HepG2 (cell line): Measurements from ENCODE around the gene BCL7A. TPM values are rescaled to one million over a fixed set of nuclear protein-coding genes. Genes with fewer than 3 reads are reported as not detected.

Experiments
- ATAC-seq: fragments of 200-7000 bp; cut with Tn5 transposase; 3 replicates; pipeline ENCODE4 v1.9.1; 2020; ENCODE audit warnings: mild to moderate bottlenecking, moderate library complexity
- BruUV-seq: library from RNA; stranded (reverse); fragments of 400-500 nt; replicated peaks from 2 replicates; lab custom pipeline; 2021; lab: Mats Ljungman, UMichigan
- CTCF ChIA-PET: fragments of 300-600 bp; formaldehyde crosslinking; extraction: SDS; loops from one replicate; lab custom pipeline; 2021; ENCODE audit warnings: low total read pairs, inconsistent platforms, low intra/inter-chr PET ratio; lab: Yijun Ruan, JAX
- POLR2A ChIA-PET: fragments of 350-600 bp; sonication (Branson Sonifier 250); formaldehyde crosslinking; loops from one replicate; lab custom pipeline; 2020; ENCODE audit warnings: antibody characterized with exemption, inconsistent platforms; lab: Yijun Ruan, JAX
- DNase-seq: peaks from one replicate; pipeline ENCODE4 v3.0.0-alpha.2; 2015; ENCODE audit warnings: low spot score
- FAIRE-seq: peaks from 3 replicates; lab custom pipeline; 2011; peaks lifted over from hg19 to GRCh38; lab: Jason Lieb, UNC
- H2AFZ ChIP-seq: one replicate; pipeline ENCODE4 v1.6.1; 2011; ENCODE audit warnings: low read length, inconsistent platforms
- H3K27ac ChIP-seq: fragments of 300-600 bp; 3 replicates; pipeline ENCODE4 v1.8.0; 2011; ENCODE audit warnings: mixed run types, mild to moderate bottlenecking, mixed read lengths, low read length, inconsistent platforms; ENCODE audit not compliant: insufficient read depth; ENCODE audit errors: extremely low read length
- H3K27me3 ChIP-seq, 2 experiments: fragments of 200-600 bp in 1 of 2; 2 replicates in 1 of 2; 3 replicates in 1 of 2; pipeline versions ENCODE4 v1.6.0 to v1.8.0; 2011; ENCODE audit warnings: low read length in 2 of 2, mild to moderate bottlenecking in 2 of 2, moderate library complexity in 2 of 2, inconsistent platforms in 1 of 2; ENCODE audit not compliant: insufficient read depth in 2 of 2, control insufficient read depth in 1 of 2
- H3K36me3 ChIP-seq, 2 experiments: fragments of 200-600 bp in 1 of 2; replicated peaks in 1 of 2; 2 replicates in 1 of 2; 3 replicates in 1 of 2; pipeline versions ENCODE4 v1.5.1 to v1.8.0; 2011; ENCODE audit warnings: low read length in 2 of 2, inconsistent platforms in 1 of 2; ENCODE audit not compliant: insufficient read depth in 2 of 2, control insufficient read depth in 1 of 2
- H3K4me1 ChIP-seq: 2 replicates; pipeline ENCODE4 v1.5.1; 2012; ENCODE audit warnings: low read length, inconsistent platforms; ENCODE audit not compliant: insufficient read depth
- H3K4me2 ChIP-seq: 2 replicates; pipeline ENCODE4 v1.6.0; 2011; ENCODE audit warnings: low read depth, low read length, inconsistent platforms
- H3K4me3 ChIP-seq, 3 experiments: fragments of 200-600 bp in 1 of 3; sonication (generic), shearing (Covaris generic) in 1 of 3; replicated peaks in 1 of 3; 2 replicates each; pipeline ENCODE4 v1.5.1; 2011 to 2016; ENCODE audit warnings: low read length in 3 of 3, inconsistent platforms in 2 of 3, low read depth in 2 of 3, mild to moderate bottlenecking in 2 of 3, control low read depth in 1 of 3, mixed read lengths in 1 of 3; ENCODE audit not compliant: insufficient read depth in 1 of 3
- H3K79me2 ChIP-seq: one replicate; pipeline ENCODE4 v1.6.1; 2011; ENCODE audit warnings: low read length, inconsistent platforms; ENCODE audit not compliant: insufficient read depth
- H3K9ac ChIP-seq: 2 replicates; pipeline ENCODE4 v1.6.0; 2011; ENCODE audit warnings: mild to moderate bottlenecking, low read depth, low read length, inconsistent platforms; ENCODE audit not compliant: insufficient read depth
- H3K9me3 ChIP-seq: 2 replicates; pipeline ENCODE4 v1.5.1; 2012; ENCODE audit warnings: mild to moderate bottlenecking, low read length
- H4K20me1 ChIP-seq: 2 replicates; pipeline ENCODE4 v1.6.0; 2011; ENCODE audit warnings: inconsistent platforms, mild to moderate bottlenecking, low read length, moderate library complexity; ENCODE audit not compliant: insufficient read depth
- FOXJ3 ChIP-seq: sonication (generic); formaldehyde crosslinking; IDR thresholded peaks from 2 replicates; pipeline ENCODE4 v1.4.0; 2020; ENCODE audit warnings: missing genetic modification reagents, mild to moderate bottlenecking, borderline replicate concordance
- KDM5A ChIP-seq: fragments of 200-600 bp; sonication (generic); IDR thresholded peaks from 2 replicates; pipeline ENCODE4 v1.7.0; 2018; ENCODE audit warnings: antibody characterized with exemption, mild to moderate bottlenecking, low read length, borderline replicate concordance
- MED1 ChIP-seq: sonication (generic); formaldehyde crosslinking; IDR thresholded peaks from 2 replicates; pipeline ENCODE4 v1.4.0; 2020; ENCODE audit warnings: missing genetic modification reagents
- ZKSCAN5 ChIP-seq: sonication (generic); formaldehyde crosslinking; IDR thresholded peaks from 2 replicates; pipeline ENCODE4 v1.5.1; 2020; ENCODE audit warnings: mild to moderate bottlenecking, missing genetic modification reagents
- ZNF260 ChIP-seq: sonication (generic); formaldehyde crosslinking; IDR thresholded peaks from 2 replicates; pipeline ENCODE4 v1.4.0; 2020; ENCODE audit warnings: missing genetic modification reagents, low read depth, mild to moderate bottlenecking, borderline replicate concordance
- ZNF296 ChIP-seq: sonication (generic); formaldehyde crosslinking; conservative IDR thresholded peaks from 2 replicates; pipeline ENCODE4 v1.5.0; 2020; ENCODE audit warnings: mild to moderate bottlenecking, missing genetic modification reagents
- ZSCAN20 ChIP-seq: sonication (generic); formaldehyde crosslinking; IDR thresholded peaks from 2 replicates; pipeline ENCODE4 v1.4.0; 2020; ENCODE audit warnings: missing genetic modification reagents, mild to moderate bottlenecking, borderline replicate concordance
- ZSCAN9 ChIP-seq: IDR thresholded peaks from 2 replicates; pipeline ENCODE4 v1.6.1; 2016; ENCODE audit warnings: borderline replicate concordance
- WGBS: methylation state at CpG from one replicate; pipeline ENCODE4 v1.1.6; 2017; ENCODE audit warnings: low lambda C conversion rate; 5-methylcytosine and 5-hydroxymethylcytosine counted together
- in situ Hi-C: cut with HindIII; loops from 2 replicates; pipeline ENCODE4 v1.10.0; 2017; ENCODE audit warnings: low pct_unique_long_range_greater_than_20kb; ENCODE audit not compliant: extremely low pct_ligation_motif_present
- intact Hi-C: fragments of 100-400 bp; cut with micrococcal nuclease; formaldehyde crosslinking; loops from one replicate; pipeline ENCODE4 v1.10.0; 2022; ENCODE audit not compliant: unreplicated experiment
- polyA plus RNA-seq, 8 experiments: library from polyadenylated mRNA; depleted of rRNA in 3 of 8; stranded (reverse) in 7 of 8; unstranded in 1 of 8; fragments of >200 nt; fragmentation: Illumina TruSeq in 4 of 8; extraction: Trizol in 4 of 8; gene quantifications; 2 replicates each; pipeline versions ENCODE4 v1.2.1 to v1.2.3, GENCODE V29; 2011 to 2016; ENCODE audit warnings: low read depth in 4 of 8, missing spikeins in 1 of 8, mixed read lengths in 1 of 8; ENCODE audit not compliant: insufficient read depth in 1 of 8
- total RNA-seq, 5 experiments: library from RNA; depleted of rRNA; stranded (reverse); fragments of >200 nt; fragmentation: Illumina TruSeq; extraction: Trizol; gene quantifications; 2 replicates each; pipeline ENCODE4 v1.2.3, GENCODE V29; 2016; ENCODE audit warnings: low read depth in 1 of 5
- TF ChIP-seq, protein P1 (sequence below): sonication (generic); formaldehyde crosslinking; IDR thresholded peaks from 2 replicates; pipeline ENCODE4 v1.4.0; 2020; ENCODE audit warnings: missing genetic modification reagents
- TF ChIP-seq, protein P2 (sequence below): sonication (generic); formaldehyde crosslinking; IDR thresholded peaks from 2 replicates; pipeline ENCODE4 v1.4.0; 2020; ENCODE audit warnings: missing genetic modification reagents; ENCODE audit errors: not compliant biosample characterization
- TF ChIP-seq, protein P3 (sequence below): sonication (generic); formaldehyde crosslinking; conservative IDR thresholded peaks from 2 replicates; pipeline ENCODE4 v1.4.0; 2020; ENCODE audit warnings: missing genetic modification reagents

The BCL7A gene
- total and polyA plus RNA-seq, 2 of the 13 experiments (the other 11 are each of a cell fraction or from before 2014, with no cell fraction given): 4.1 to 6.2 TPM

DNA sequence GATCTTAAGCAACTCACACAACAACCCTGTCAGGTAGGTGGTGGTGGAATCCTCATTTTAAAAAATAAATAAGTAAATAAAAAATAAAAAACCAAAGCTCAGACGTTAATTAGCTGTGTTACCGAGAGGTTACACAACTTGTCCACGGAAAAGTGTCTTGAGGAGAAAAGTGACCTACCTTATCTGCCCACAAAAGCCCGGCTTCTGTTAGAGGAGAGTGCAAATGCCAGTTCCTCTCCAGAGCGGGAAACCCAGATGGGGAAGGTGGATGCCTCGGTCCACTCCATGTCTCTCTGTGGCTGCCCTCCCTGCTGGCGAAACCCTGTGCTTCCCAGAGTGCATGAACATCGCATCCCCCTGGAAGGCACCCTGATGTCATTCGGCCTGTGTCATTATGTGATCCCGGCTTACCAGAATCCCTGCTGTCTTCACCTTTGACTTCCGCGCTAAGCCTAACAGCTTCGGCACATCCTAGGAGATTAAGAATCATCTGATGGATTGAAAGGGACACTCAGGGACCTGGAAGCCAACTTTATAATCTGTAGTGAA lies 63.2 kb downstream of the BCL7A start:
- intact Hi-C loops: no loop called here
- DNase-seq: no peak
- no peak for ATAC-seq
- CTCF ChIA-PET: no interaction called here
- peaks cover 45% of the 10 kb centered on the region for H3K79me2 ChIP-seq
- H3K36me3 ChIP-seq: peaks cover 11 to 40% of the 10 kb centered on the region in 2 experiments; a peak in 4 of 5 replicates
- H3K4me2 ChIP-seq: no peak overlapping the region
- H3K9ac ChIP-seq: no peak overlapping the region
- POLR2A ChIA-PET: no interaction called here
- no peak overlapping the region for H3K27ac ChIP-seq
- WGBS: 98% methylated on average over 9 of the region's 13 CpGs
- TF ChIP-seq ZNF296 (CRISPR knock-in tag) (no peak), ZSCAN20 (CRISPR knock-in tag) (no peak), ZNF260 (CRISPR knock-in tag) (no peak)
- TF ChIP-seq, protein P1, sequence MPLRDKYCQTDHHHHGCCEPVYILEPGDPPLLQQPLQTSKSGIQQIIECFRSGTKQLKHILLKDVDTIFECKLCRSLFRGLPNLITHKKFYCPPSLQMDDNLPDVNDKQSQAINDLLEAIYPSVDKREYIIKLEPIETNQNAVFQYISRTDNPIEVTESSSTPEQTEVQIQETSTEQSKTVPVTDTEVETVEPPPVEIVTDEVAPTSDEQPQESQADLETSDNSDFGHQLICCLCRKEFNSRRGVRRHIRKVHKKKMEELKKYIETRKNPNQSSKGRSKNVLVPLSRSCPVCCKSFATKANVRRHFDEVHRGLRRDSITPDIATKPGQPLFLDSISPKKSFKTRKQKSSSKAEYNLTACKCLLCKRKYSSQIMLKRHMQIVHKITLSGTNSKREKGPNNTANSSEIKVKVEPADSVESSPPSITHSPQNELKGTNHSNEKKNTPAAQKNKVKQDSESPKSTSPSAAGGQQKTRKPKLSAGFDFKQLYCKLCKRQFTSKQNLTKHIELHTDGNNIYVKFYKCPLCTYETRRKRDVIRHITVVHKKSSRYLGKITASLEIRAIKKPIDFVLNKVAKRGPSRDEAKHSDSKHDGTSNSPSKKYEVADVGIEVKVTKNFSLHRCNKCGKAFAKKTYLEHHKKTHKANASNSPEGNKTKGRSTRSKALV (CRISPR knock-in tag): no peak
- BruUV-seq: no TSS peak
- no peak for FAIRE-seq
- H4K20me1 ChIP-seq: peaks cover 17% of the 10 kb centered on the region
- no peak overlapping the region for H2AFZ ChIP-seq
- in situ Hi-C loops: no loop called here
- H3K4me1 ChIP-seq: peaks cover 31% of the 10 kb centered on the region
- H3K27me3 ChIP-seq: no peaks in the 10 kb centered on the region
- no peak overlapping the region for H3K4me3 ChIP-seq
- no peaks in the 10 kb centered on the region for H3K9me3 ChIP-seq

DNA sequence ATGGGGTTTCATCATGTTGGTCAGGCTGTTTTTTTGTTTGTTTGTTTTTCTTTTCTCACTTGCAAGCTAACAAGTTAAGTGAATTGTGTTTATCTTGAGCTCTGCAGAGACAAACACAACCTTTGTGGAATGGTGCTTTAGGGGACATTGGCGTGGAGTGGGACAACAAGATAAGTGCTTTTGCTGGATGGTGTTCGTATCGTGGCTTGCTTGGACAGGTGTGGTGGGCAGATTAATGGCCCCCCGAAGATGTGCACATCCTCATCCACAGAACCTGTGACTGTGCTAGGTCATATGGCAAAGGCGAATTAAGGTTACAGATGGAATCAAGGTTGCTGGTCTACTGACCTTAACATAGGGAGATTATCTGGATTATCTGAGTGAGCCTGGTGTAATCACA lies 63.9 kb downstream of the BCL7A start:
- TF ChIP-seq MED1 (no peak), ZSCAN9 (CRISPR knock-in tag) (no peak), KDM5A (no peak), ZKSCAN5 (CRISPR knock-in tag) (no peak), FOXJ3 (CRISPR knock-in tag) (no peak)
- TF ChIP-seq, protein P2, sequence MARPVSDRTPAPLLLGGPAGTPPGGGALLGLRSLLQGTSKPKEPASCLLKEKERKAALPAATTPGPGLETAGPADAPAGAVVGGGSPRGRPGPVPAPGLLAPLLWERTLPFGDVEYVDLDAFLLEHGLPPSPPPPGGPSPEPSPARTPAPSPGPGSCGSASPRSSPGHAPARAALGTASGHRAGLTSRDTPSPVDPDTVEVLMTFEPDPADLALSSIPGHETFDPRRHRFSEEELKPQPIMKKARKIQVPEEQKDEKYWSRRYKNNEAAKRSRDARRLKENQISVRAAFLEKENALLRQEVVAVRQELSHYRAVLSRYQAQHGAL: no peak
- TF ChIP-seq, protein P3, sequence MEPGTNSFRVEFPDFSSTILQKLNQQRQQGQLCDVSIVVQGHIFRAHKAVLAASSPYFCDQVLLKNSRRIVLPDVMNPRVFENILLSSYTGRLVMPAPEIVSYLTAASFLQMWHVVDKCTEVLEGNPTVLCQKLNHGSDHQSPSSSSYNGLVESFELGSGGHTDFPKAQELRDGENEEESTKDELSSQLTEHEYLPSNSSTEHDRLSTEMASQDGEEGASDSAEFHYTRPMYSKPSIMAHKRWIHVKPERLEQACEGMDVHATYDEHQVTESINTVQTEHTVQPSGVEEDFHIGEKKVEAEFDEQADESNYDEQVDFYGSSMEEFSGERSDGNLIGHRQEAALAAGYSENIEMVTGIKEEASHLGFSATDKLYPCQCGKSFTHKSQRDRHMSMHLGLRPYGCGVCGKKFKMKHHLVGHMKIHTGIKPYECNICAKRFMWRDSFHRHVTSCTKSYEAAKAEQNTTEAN (CRISPR knock-in tag): no peak
- CTCF ChIA-PET: no interaction called here
- Histone ChIP-seq H3K9ac (no peak overlapping the region), H3K4me1 (peaks cover 24% of the 10 kb centered on the region), H3K79me2 (peaks cover 40% of the 10 kb centered on the region), H3K36me3 (peaks cover 11 to 40% of the 10 kb centered on the region in 2 experiments; a peak in 4 of 5 replicates), H3K4me2 (no peak overlapping the region), H2AFZ (no peak overlapping the region), H3K27me3 (no peaks in the 10 kb centered on the region), H3K4me3 (no peak overlapping the region), H4K20me1 (peaks cover 14% of the 10 kb centered on the region; the same call in 1 of the 2 replicates), H3K9me3 (no peaks in the 10 kb centered on the region), H3K27ac (no peak overlapping the region)
- no TSS peak for BruUV-seq
- DNase-seq (no peak), FAIRE-seq (no peak), ATAC-seq (no peak)
- POLR2A ChIA-PET: no interaction called here
- WGBS: 95% methylated on average over 5 of the region's 5 CpGs
- in situ Hi-C loops: no loop called here
- intact Hi-C loops: no loop called here
